Lower leg skin (tissue), 3 donors: ENCODE results near the gene PRDM16.

Source experiments
- POLR2A ChIP-seq, 2 donors: fragments of 450-650 bp; IDR thresholded peaks; one replicate each; pipeline ENCODE4 v1.6.1; 2016 to 2017; ENCODE audit warnings: antibody characterized with exemption in 2 of 2, mild to moderate bottlenecking in 1 of 2, moderate library complexity in 1 of 2
- TF ChIP-seq, protein P1 (sequence below), 3 donors: fragments of 450-650 bp; IDR thresholded peaks; one replicate each; pipeline ENCODE4 v1.5.1; 2016; ENCODE audit warnings: antibody characterized with exemption in 3 of 3, mild to moderate bottlenecking in 3 of 3, moderate library complexity in 2 of 3

DNA sequence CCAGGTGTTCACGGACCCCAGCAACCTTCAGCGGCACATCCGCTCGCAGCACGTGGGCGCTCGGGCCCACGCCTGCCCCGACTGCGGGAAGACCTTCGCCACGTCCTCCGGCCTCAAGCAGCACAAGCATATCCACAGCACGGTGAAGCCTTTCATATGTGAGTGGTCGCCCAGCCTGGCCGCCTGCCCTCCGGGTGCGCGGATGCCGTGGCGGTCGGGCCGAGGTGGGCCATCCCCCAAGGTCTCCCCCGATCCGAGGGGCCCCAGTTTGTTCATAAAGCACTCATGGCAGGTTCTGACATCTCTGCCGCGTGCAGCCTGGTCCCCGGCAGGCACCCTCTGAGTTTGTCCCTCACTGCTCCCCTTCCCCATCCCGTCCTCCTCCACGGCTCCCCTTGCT is 336.5 kb downstream of the PRDM16 start:
- TF ChIP-seq POLR2A (IDR thresholded peaks at IDR 0.05), result no peak
- TF ChIP-seq, protein P1, sequence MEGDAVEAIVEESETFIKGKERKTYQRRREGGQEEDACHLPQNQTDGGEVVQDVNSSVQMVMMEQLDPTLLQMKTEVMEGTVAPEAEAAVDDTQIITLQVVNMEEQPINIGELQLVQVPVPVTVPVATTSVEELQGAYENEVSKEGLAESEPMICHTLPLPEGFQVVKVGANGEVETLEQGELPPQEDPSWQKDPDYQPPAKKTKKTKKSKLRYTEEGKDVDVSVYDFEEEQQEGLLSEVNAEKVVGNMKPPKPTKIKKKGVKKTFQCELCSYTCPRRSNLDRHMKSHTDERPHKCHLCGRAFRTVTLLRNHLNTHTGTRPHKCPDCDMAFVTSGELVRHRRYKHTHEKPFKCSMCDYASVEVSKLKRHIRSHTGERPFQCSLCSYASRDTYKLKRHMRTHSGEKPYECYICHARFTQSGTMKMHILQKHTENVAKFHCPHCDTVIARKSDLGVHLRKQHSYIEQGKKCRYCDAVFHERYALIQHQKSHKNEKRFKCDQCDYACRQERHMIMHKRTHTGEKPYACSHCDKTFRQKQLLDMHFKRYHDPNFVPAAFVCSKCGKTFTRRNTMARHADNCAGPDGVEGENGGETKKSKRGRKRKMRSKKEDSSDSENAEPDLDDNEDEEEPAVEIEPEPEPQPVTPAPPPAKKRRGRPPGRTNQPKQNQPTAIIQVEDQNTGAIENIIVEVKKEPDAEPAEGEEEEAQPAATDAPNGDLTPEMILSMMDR (IDR thresholded peaks at IDR 0.05), result no peak
